GM21619 (cell line): ENCODE data around the gene THAP8.

Experiments used
- ATAC-seq: cut with Tn5 transposase; IDR thresholded peaks from one replicate; pipeline ENCODE4 v1.9.1; 2021; ENCODE audit not compliant: unreplicated experiment

Gene THAP8

GRCh38 chr19:36030264-36031148, 23.6 kb downstream of the THAP8 start:
- ATAC-seq = no peak

- no peak for ATAC-seq
Measured at GRCh38 chr19:36028313-36029041, 25.6 kb downstream of the THAP8 start.

- ATAC-seq = no peak
Measured at GRCh38 chr19:36027696-36028095, 26.4 kb downstream of the THAP8 start.

GRCh38 chr19:36026091-36026876, 27.8 kb downstream of the THAP8 start:
- no peak for ATAC-seq

- ATAC-seq = no peak
Measured at GRCh38 chr19:36025541-36025940, 28.5 kb downstream of the THAP8 start.

- ATAC-seq = no peak
Measured at GRCh38 chr19:36023432-36023831, 30.7 kb downstream of the THAP8 start.

GRCh38 chr19:36019061-36019670, 34.9 kb downstream of the THAP8 start:
- ATAC-seq = no peak

- peak; percentile 91 for ATAC-seq
Measured at GRCh38 chr19:36014012-36014924, 39.8 kb downstream of the THAP8 start, which contains the start of gene ALKBH6. Gene ALKBH6 (minus strand): TSS chr19:36014213. CDS start chr19:36013397, 816 bp downstream.

- ATAC-seq = no peak
Measured at GRCh38 chr19:36013280-36014011, 40.6 kb downstream of the THAP8 start.

GRCh38 chr19:36010402-36010801, 43.7 kb downstream of the THAP8 start:
- ATAC-seq = no peak

- no peak for ATAC-seq
Measured at GRCh38 chr19:36009633-36010379, 44.3 kb downstream of the THAP8 start.

- ATAC-seq = no peak
Measured at GRCh38 chr19:36009220-36009619, 44.9 kb downstream of the THAP8 start.

- ATAC-seq = no peak
Measured at GRCh38 chr19:36008336-36008978, 45.6 kb downstream of the THAP8 start, which contains the start of gene SYNE4. Gene SYNE4 (minus strand): TSS chr19:36008813. CDS start chr19:36008681, 132 bp downstream.

- no peak for ATAC-seq
Measured at GRCh38 chr19:36006955-36007354, 47.1 kb downstream of the THAP8 start.

GRCh38 chr19:36003284-36003683, 50.8 kb downstream of the THAP8 start:
- ATAC-seq = no peak

GRCh38 chr19:36001605-36002004, 52.5 kb downstream of the THAP8 start:
- ATAC-seq = no peak

GRCh38 chr19:35996777-35997176, 57.3 kb downstream of the THAP8 start:
- no peak for ATAC-seq
